ENCODE data around the gene A4GALT. TPM values are rescaled to one million over a fixed set of nuclear protein-coding genes. Genes with fewer than 3 reads are reported as not detected.
"Not testable (repeated sequence)": the region's sequence is repeated elsewhere in the genome, so short reads cannot be mapped to it uniquely, and the experiment has no call there.

Gene A4GALT
- total RNA-seq, 1 experiment from 2014 or later, result 22.1 TPM

GRCh38 chr22:42673898-42674401 is 46.7 kb downstream of the A4GALT start (continued):
- TF ChIP-seq ATF3 (CRISPR knock-in tag; conservative IDR thresholded peaks at IDR 0.05), result no peak
- no peak for TF ChIP-seq IRF2 (CRISPR knock-in tag; IDR thresholded peaks at IDR 0.05; ENCODE audit: borderline replicate concordance, low read depth)
- TF ChIP-seq RORB (CRISPR knock-in tag; IDR thresholded peaks at IDR 0.05), result no peak
- no peak for TF ChIP-seq ZMAT4 (CRISPR knock-in tag; IDR thresholded peaks at IDR 0.05)
- TF ChIP-seq HMGXB4 (CRISPR knock-in tag; IDR thresholded peaks at IDR 0.05), result no peak
- TF ChIP-seq ELF4 (CRISPR knock-in tag; IDR thresholded peaks at IDR 0.05; ENCODE audit: low read depth), result no peak

GRCh38 chr22:42673071-42673470 is 47.6 kb downstream of the A4GALT start:
- ATAC-seq; H3K4me1 Mint-ChIP-seq; H3K9me3 Mint-ChIP-seq; H3K27ac Mint-ChIP-seq; POLR2A ChIA-PET; DNase-seq (ENCODE audit: low spot score); H3K27me3 Mint-ChIP-seq (ENCODE audit: low read depth); H3K4me3 Mint-ChIP-seq; CTCF ChIA-PET; H3K36me3 Mint-ChIP-seq: not testable (repeated sequence)

GRCh38 chr22:42670921-42671709 is 49.6 kb downstream of the A4GALT start:
- H3K36me3 Mint-ChIP-seq, result no peaks in the 10 kb centered on the region
- H3K27ac Mint-ChIP-seq, result no peak overlapping the region
- no peak overlapping the region for H3K4me3 Mint-ChIP-seq
- ChIA-PET CTCF (interaction anchor here (0.6 to 1.0 kb wide), 2 partner anchors 49 to 124 kb away, joined by 3 read pairs; no protein-coding TSS in a partner anchor), POLR2A (no interaction called here)
- H3K9me3 Mint-ChIP-seq, result 0 out of 2 replicates have a peak, but pooled peaks cover 4% of the 10 kb centered on the region
- peaks cover 3% of the 10 kb centered on the region for H3K4me1 Mint-ChIP-seq
- no peak for DNase-seq (ENCODE audit: low spot score)
- no peaks in the 10 kb centered on the region; the same call in 1 of the 2 replicates for H3K27me3 Mint-ChIP-seq (ENCODE audit: low read depth)
- no peak for ATAC-seq
- no peak for TF ChIP-seq RELA (CRISPR knock-in tag; IDR thresholded peaks at IDR 0.05; ENCODE audit: borderline replicate concordance)
- TF ChIP-seq IRF1 (CRISPR knock-in tag; IDR thresholded peaks at IDR 0.05), result no peak
- no peak for TF ChIP-seq ZBTB43 (CRISPR knock-in tag; IDR thresholded peaks at IDR 0.05)
- TF ChIP-seq HMGXB4 (CRISPR knock-in tag; IDR thresholded peaks at IDR 0.05), result no peak
- no peak for TF ChIP-seq NR3C1 (CRISPR knock-in tag; conservative IDR thresholded peaks at IDR 0.05; ENCODE audit: low read depth)
- no peak for TF ChIP-seq ZNF138 (CRISPR knock-in tag; conservative IDR thresholded peaks at IDR 0.05)
- TF ChIP-seq ATF2 (CRISPR knock-in tag; IDR thresholded peaks at IDR 0.05; ENCODE audit: borderline replicate concordance, low read depth), result no peak
- TF ChIP-seq PRDM15 (CRISPR knock-in tag; IDR thresholded peaks at IDR 0.05), result no peak
- TF ChIP-seq TEAD4 (CRISPR knock-in tag; IDR thresholded peaks at IDR 0.05), result no peak
- TF ChIP-seq OVOL2 (CRISPR knock-in tag; IDR thresholded peaks at IDR 0.05; ENCODE audit: borderline replicate concordance), result no peak
- TF ChIP-seq HMGA2 (CRISPR knock-in tag; IDR thresholded peaks at IDR 0.05), result no peak
- TF ChIP-seq ZNF219 (CRISPR knock-in tag; IDR thresholded peaks at IDR 0.05; ENCODE audit: borderline replicate concordance), result no peak
- TF ChIP-seq KAT7 (CRISPR knock-in tag; IDR thresholded peaks at IDR 0.05; ENCODE audit: borderline replicate concordance), result no peak
- TF ChIP-seq EMX1 (CRISPR knock-in tag; IDR thresholded peaks at IDR 0.05), result no peak

Measured in WTC11 (cell line).